ENCODE results near the gene SNRPA.

Gene SNRPA

GRCh38 chr19:40774916-40775631 lies 24.1 kb downstream of the SNRPA start, which contains the start of gene MIA:
Gene MIA, plus strand, starts transcription at chr19:40775521. Its CDS starts 22 bp downstream, at chr19:40775543.
- peaks cover 2% of the 10 kb centered on the region for H3K9me3 ChIP-seq (ENCODE audit: severe bottlenecking)
- no peak for DNase-seq
- no peak for TF ChIP-seq CTCF (IDR thresholded peaks at IDR 0.05; ENCODE audit: low read depth, low read length)
- H3K4me3 ChIP-seq (ENCODE audit: low read depth, low read length), result no peak within 1 kb of the TSS
- no peaks in the 10 kb centered on the region for H3K27me3 ChIP-seq (ENCODE audit: insufficient read depth, low read depth, severe bottlenecking)
- no peaks in the 10 kb centered on the region; the same call in 1 of the 2 replicates for H3K36me3 ChIP-seq
- no peak within 1 kb of the TSS; the same call in 1 of the 2 replicates for H3K27ac ChIP-seq

GRCh38 chr19:40775632-40776022 lies 24.6 kb downstream of the SNRPA start:
- no peak overlapping the region for H3K27ac ChIP-seq
- no peaks in the 10 kb centered on the region for H3K27me3 ChIP-seq (ENCODE audit: insufficient read depth, low read depth, severe bottlenecking)
- DNase-seq, result no peak
- H3K9me3 ChIP-seq (ENCODE audit: severe bottlenecking), result peaks cover 2% of the 10 kb centered on the region
- no peak for TF ChIP-seq CTCF (IDR thresholded peaks at IDR 0.05; ENCODE audit: low read depth, low read length)
- H3K4me3 ChIP-seq (ENCODE audit: low read depth, low read length), result no peak overlapping the region
- H3K36me3 ChIP-seq, result no peaks in the 10 kb centered on the region; the same call in 1 of the 2 replicates

GRCh38 chr19:40776364-40776763 lies 25.4 kb downstream of the SNRPA start:
- no peak for TF ChIP-seq CTCF (IDR thresholded peaks at IDR 0.05; ENCODE audit: low read depth, low read length)

GRCh38 chr19:40776932-40777644 lies 26.1 kb downstream of the SNRPA start:
- Histone ChIP-seq H3K36me3 (no peaks in the 10 kb centered on the region), H3K9me3 (ENCODE audit: severe bottlenecking) (no peaks in the 10 kb centered on the region), H3K27me3 (ENCODE audit: insufficient read depth, low read depth, severe bottlenecking) (no peaks in the 10 kb centered on the region), H3K4me3 (ENCODE audit: low read depth, low read length) (peak overlapping the region; percentile 53), H3K27ac (peak overlapping the region; percentile 98)
- peak; percentile 93 for DNase-seq
- no peak for TF ChIP-seq CTCF (IDR thresholded peaks at IDR 0.05; ENCODE audit: low read depth, low read length)

More at GRCh38 chr19:40776364-40776763, 25.4 kb downstream of the SNRPA start:
- Histone ChIP-seq H3K36me3 (no peaks in the 10 kb centered on the region), H3K27me3 (ENCODE audit: insufficient read depth, low read depth, severe bottlenecking) (no peaks in the 10 kb centered on the region), H3K27ac (no peak overlapping the region; the same call in 1 of the 2 replicates), H3K9me3 (ENCODE audit: severe bottlenecking) (no peaks in the 10 kb centered on the region), H3K4me3 (ENCODE audit: low read depth, low read length) (no peak overlapping the region)
- DNase-seq, result no peak

GRCh38 chr19:40777645-40777936 lies 26.6 kb downstream of the SNRPA start:
- no peaks in the 10 kb centered on the region for H3K27me3 ChIP-seq (ENCODE audit: insufficient read depth, low read depth, severe bottlenecking)
- DNase-seq, result no peak
- peak overlapping the region; percentile 53 for H3K4me3 ChIP-seq (ENCODE audit: low read depth, low read length)
- no peak for TF ChIP-seq CTCF (IDR thresholded peaks at IDR 0.05; ENCODE audit: low read depth, low read length)
- H3K27ac ChIP-seq, result peak overlapping the region; percentile 98
- H3K9me3 ChIP-seq (ENCODE audit: severe bottlenecking), result no peaks in the 10 kb centered on the region
- no peaks in the 10 kb centered on the region for H3K36me3 ChIP-seq
